HUES64 (cell line): Measurements from ENCODE around the gene SCN8A.

Source experiments
- H3K27ac ChIP-seq: 2 replicates; pipeline ENCODE4 v1.7.0; 2013; ENCODE audit warnings: low read depth, low read length, inconsistent platforms
- H3K27me3 ChIP-seq: 2 replicates; pipeline ENCODE4 v1.6.1; 2013; ENCODE audit warnings: mild to moderate bottlenecking, low read length; ENCODE audit not compliant: insufficient read depth
- H3K36me3 ChIP-seq: 2 replicates; pipeline ENCODE4 v1.6.1; 2013; ENCODE audit warnings: mild to moderate bottlenecking, low read length; ENCODE audit not compliant: insufficient read depth
- H3K4me1 ChIP-seq: 2 replicates; pipeline ENCODE4 v1.6.1; 2013; ENCODE audit warnings: mild to moderate bottlenecking, low read length, moderate library complexity; ENCODE audit not compliant: insufficient read depth
- H3K4me3 ChIP-seq: 2 replicates; pipeline ENCODE4 v1.5.1; 2013; ENCODE audit warnings: mild to moderate bottlenecking, low read length, moderate library complexity
- H3K9ac ChIP-seq: 2 replicates; pipeline ENCODE4 v1.6.1; 2013; ENCODE audit warnings: mild to moderate bottlenecking, low read depth, low read length
- H3K9me3 ChIP-seq: 2 replicates; pipeline ENCODE4 v1.6.1; 2013; ENCODE audit warnings: low read depth, low read length; ENCODE audit not compliant: insufficient read depth
- WGBS: fragments of 150-250, 120-280 bp; methylation state at CpG from one replicate; pipeline ENCODE4 v1.1.7; 2013; ENCODE audit warnings: missing lambda C conversion rate; 5-methylcytosine and 5-hydroxymethylcytosine counted together

Gene SCN8A

DNA sequence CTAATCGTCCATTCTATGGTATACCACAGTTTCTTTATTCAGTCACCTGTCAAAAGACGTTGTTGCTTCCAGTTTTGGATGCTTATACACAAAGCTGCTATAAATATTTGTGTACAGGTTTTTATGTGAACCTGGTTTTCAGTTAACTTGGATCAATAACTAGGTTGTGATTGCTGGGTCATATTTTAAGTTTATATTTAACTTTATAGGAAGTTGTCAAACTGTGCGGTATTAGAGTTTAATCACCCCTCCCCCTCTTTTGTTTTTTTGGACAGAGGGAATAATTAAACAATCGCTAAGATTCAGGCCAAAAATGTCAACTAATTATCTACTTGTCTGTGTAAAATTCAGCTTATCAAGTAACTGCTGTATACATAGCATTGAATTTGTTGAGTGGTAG is 34.3 kb downstream of the SCN8A start:
- no peaks in the 10 kb centered on the region for H3K9me3 ChIP-seq
- H3K9ac ChIP-seq, result no peak overlapping the region
- peaks cover 19% of the 10 kb centered on the region; the same call in 1 of the 2 replicates for H3K4me1 ChIP-seq
- H3K27me3 ChIP-seq, result no peaks in the 10 kb centered on the region
- no peak overlapping the region for H3K4me3 ChIP-seq
- H3K27ac ChIP-seq, result no peak overlapping the region
- H3K36me3 ChIP-seq, result no peaks in the 10 kb centered on the region
- 58% methylated on average over 3 of the region's 4 CpGs for WGBS

GRCh38 chr12:51626115-51626514 is 35.1 kb downstream of the SCN8A start:
- no peaks in the 10 kb centered on the region for H3K9me3 ChIP-seq
- WGBS, result 91% methylated on average over 3 of the region's 3 CpGs
- H3K4me1 ChIP-seq, result peaks cover 24% of the 10 kb centered on the region
- H3K36me3 ChIP-seq, result no peaks in the 10 kb centered on the region
- no peak overlapping the region for H3K9ac ChIP-seq
- no peak overlapping the region for H3K27ac ChIP-seq
- no peak overlapping the region for H3K4me3 ChIP-seq
- H3K27me3 ChIP-seq, result no peaks in the 10 kb centered on the region

- H3K9me3 ChIP-seq, result no peaks in the 10 kb centered on the region
- no peak overlapping the region for H3K9ac ChIP-seq
- no peaks in the 10 kb centered on the region for H3K27me3 ChIP-seq
- H3K4me1 ChIP-seq, result peaks cover 27% of the 10 kb centered on the region
- H3K4me3 ChIP-seq, result no peak overlapping the region
- H3K36me3 ChIP-seq, result no peaks in the 10 kb centered on the region
- H3K27ac ChIP-seq, result no peak overlapping the region
Measured at GRCh38 chr12:51626629-51627028, 35.6 kb downstream of the SCN8A start.

DNA sequence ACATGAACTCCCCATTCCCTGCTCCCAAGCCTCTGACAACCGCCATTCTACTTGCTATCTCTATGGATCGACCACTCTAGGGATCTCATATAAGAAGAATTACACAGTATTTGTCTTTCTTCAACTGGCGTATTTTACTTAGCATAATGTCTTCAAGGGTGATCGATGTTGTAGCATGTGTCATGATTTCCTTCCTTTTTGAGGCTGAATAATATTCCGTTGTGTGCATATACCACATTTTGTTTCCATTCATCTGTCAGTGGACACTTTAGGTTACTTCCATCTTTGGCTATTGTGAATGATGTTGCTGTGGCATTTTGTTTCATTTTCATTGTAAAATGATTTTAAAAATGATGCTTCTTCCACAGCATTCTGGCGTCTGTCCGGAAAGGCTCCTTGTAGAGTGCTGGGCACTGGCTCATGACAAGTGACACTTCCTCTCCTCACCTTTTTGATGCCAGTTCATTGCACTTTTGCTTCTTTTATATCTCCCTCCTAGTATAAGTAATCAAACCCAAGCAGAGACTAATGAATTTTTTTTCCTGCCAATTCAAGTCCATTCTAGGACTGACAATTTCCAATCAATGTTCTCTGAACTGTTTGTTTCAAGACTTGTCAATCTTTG is 39.3 kb downstream of the SCN8A start:
- Histone ChIP-seq H3K9me3 (no peaks in the 10 kb centered on the region), H3K9ac (no peak overlapping the region), H3K4me1 (peaks cover 27% of the 10 kb centered on the region), H3K27ac (no peak overlapping the region; the same call in 1 of the 2 replicates), H3K36me3 (no peaks in the 10 kb centered on the region), H3K4me3 (no peak overlapping the region), H3K27me3 (no peaks in the 10 kb centered on the region)
- 98% methylated on average over 7 of the region's 7 CpGs for WGBS

GRCh38 chr12:51630986-51631385 is 40.0 kb downstream of the SCN8A start:
- Histone ChIP-seq H3K27ac (no peak overlapping the region; the same call in 1 of the 2 replicates), H3K36me3 (no peaks in the 10 kb centered on the region), H3K4me3 (no peak overlapping the region), H3K9ac (no peak overlapping the region), H3K27me3 (no peaks in the 10 kb centered on the region), H3K4me1 (peaks cover 27% of the 10 kb centered on the region), H3K9me3 (no peaks in the 10 kb centered on the region)
- 57% methylated on average over 3 of the region's 3 CpGs for WGBS

DNA sequence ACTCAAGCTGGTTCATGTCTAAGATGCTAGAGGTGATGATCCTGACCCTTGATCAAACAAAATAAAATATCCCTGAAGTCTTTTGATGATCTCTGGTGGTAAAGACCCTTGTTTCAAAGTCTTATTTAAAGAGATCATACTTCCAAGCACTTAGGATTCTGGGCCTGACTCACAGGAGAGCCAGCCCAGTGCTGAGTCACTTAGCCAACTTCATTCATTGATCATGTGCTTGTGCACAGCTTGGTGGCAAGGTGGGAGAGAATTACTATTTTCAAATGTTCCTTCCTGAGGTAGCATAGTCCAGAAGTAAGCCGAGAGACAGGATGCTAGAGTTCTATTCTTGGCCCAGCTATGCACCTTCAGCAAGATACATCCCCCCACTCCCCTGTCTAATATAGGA is 40.6 kb downstream of the SCN8A start:
- WGBS, result 100% methylated on average over 1 of the region's 1 CpG

GRCh38 chr12:51632623-51633022 is 41.6 kb downstream of the SCN8A start:
- 36% methylated on average over 2 of the region's 2 CpGs for WGBS
- Histone ChIP-seq H3K9ac (no peak overlapping the region), H3K4me3 (no peak overlapping the region), H3K4me1 (peaks cover 27% of the 10 kb centered on the region), H3K27ac (no peak overlapping the region), H3K9me3 (peaks cover 9% of the 10 kb centered on the region; the same call in 1 of the 2 replicates), H3K27me3 (no peaks in the 10 kb centered on the region), H3K36me3 (no peaks in the 10 kb centered on the region)

More for the DNA sequence above, 40.6 kb downstream of the SCN8A start:
- H3K4me1 ChIP-seq, result peaks cover 27% of the 10 kb centered on the region
- H3K27ac ChIP-seq, result peak overlapping the region; percentile 38
- no peak overlapping the region for H3K9ac ChIP-seq
- no peaks in the 10 kb centered on the region for H3K36me3 ChIP-seq
- no peak overlapping the region for H3K4me3 ChIP-seq
- H3K9me3 ChIP-seq, result peaks cover 3% of the 10 kb centered on the region; the same call in 1 of the 2 replicates
- H3K27me3 ChIP-seq, result no peaks in the 10 kb centered on the region

DNA sequence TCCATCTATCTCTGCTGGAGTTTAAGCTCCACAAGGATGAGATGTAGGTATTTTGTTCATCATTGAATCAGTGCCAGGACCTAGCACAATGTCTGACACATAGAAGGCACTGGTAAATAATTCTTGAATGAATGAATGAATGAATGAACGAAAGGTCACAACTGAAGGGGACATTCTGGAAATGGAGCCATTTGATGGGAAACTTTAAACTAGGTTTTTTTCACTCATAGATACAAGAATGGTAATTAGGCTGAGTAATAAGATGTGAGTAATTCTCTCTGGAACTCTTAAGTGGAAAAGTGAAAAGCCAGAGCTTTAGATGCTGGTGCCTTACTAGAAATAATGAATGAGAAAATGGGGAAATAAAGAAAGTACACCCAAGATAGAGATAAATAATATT is 44.3 kb downstream of the SCN8A start:
- Histone ChIP-seq H3K27ac (no peak overlapping the region), H3K4me3 (no peak overlapping the region), H3K9me3 (peaks cover 14% of the 10 kb centered on the region; the same call in 1 of the 2 replicates), H3K27me3 (no peaks in the 10 kb centered on the region), H3K9ac (no peak overlapping the region), H3K36me3 (no peaks in the 10 kb centered on the region), H3K4me1 (peaks cover 27% of the 10 kb centered on the region)
- 94% methylated on average over 1 of the region's 1 CpG for WGBS

GRCh38 chr12:51636581-51636980 is 45.5 kb downstream of the SCN8A start:
- H3K36me3 ChIP-seq, result no peaks in the 10 kb centered on the region
- 95% methylated on average over 2 of the region's 3 CpGs for WGBS
- no peaks in the 10 kb centered on the region for H3K27me3 ChIP-seq
- H3K27ac ChIP-seq, result no peak overlapping the region
- no peak overlapping the region for H3K4me3 ChIP-seq
- peaks cover 17% of the 10 kb centered on the region for H3K4me1 ChIP-seq
- peaks cover 14% of the 10 kb centered on the region; the same call in 1 of the 2 replicates for H3K9me3 ChIP-seq
- no peak overlapping the region for H3K9ac ChIP-seq

GRCh38 chr12:51636986-51637385 is 46.0 kb downstream of the SCN8A start:
- WGBS, result 100% methylated on average over 1 of the region's 1 CpG
- H3K27ac ChIP-seq, result no peak overlapping the region
- no peaks in the 10 kb centered on the region for H3K27me3 ChIP-seq
- H3K36me3 ChIP-seq, result no peaks in the 10 kb centered on the region
- peaks cover 14% of the 10 kb centered on the region; the same call in 1 of the 2 replicates for H3K9me3 ChIP-seq
- H3K4me3 ChIP-seq, result no peak overlapping the region
- peaks cover 13% of the 10 kb centered on the region for H3K4me1 ChIP-seq
- H3K9ac ChIP-seq, result no peak overlapping the region

DNA sequence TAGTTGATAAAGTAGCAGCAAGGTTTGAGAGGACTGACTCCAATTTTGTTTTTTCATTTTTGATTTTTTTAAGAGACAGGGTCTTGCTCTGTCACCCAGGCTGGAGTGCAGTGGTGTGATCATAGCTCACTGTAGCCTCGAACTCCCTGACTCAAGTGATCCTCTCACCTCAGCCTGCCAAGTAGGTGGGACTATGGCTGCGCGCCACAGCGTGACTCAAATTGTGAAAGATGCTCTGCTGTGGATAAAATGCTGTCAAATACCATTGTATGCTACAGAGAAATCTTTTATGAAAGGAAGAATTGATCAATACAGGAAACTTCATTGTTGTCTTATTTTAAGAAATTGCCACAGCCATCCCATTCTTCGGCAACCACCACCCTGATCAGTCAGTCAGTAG is 48.3 kb downstream of the SCN8A start:
- H3K27me3 ChIP-seq, result no peaks in the 10 kb centered on the region
- H3K9ac ChIP-seq, result no peak overlapping the region
- H3K4me3 ChIP-seq, result no peak overlapping the region
- H3K36me3 ChIP-seq, result no peaks in the 10 kb centered on the region
- H3K9me3 ChIP-seq, result peaks cover 19% of the 10 kb centered on the region
- no peaks in the 10 kb centered on the region for H3K4me1 ChIP-seq
- WGBS, result 96% methylated on average over 5 of the region's 5 CpGs
- no peak overlapping the region for H3K27ac ChIP-seq

DNA sequence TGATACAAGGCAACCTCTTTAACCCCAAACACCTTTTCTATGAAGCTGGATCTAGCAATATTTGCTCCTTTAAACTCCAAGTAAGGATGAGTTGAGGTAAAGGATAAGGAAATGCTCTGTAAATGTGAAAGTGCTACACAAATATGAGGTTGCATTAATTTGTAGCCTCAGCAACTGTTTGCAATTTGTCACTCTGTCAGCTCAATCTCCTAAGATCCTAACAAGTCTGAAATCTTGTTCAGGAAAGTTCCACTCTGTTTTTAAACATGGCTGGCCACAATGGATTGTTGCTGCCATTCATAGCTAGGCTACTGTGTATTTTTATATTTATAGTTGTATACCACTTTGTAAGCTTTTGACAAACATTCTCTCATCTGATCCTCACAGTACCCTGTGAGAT is 51.3 kb downstream of the SCN8A start:
- H3K36me3 ChIP-seq, result no peaks in the 10 kb centered on the region
- no peaks in the 10 kb centered on the region for H3K4me1 ChIP-seq
- peaks cover 10% of the 10 kb centered on the region for H3K9me3 ChIP-seq
- H3K4me3 ChIP-seq, result no peak overlapping the region
- H3K9ac ChIP-seq, result no peak overlapping the region
- H3K27ac ChIP-seq, result no peak overlapping the region
- H3K27me3 ChIP-seq, result no peaks in the 10 kb centered on the region
